Measurements from ENCODE around the gene AICDA.

DNA sequence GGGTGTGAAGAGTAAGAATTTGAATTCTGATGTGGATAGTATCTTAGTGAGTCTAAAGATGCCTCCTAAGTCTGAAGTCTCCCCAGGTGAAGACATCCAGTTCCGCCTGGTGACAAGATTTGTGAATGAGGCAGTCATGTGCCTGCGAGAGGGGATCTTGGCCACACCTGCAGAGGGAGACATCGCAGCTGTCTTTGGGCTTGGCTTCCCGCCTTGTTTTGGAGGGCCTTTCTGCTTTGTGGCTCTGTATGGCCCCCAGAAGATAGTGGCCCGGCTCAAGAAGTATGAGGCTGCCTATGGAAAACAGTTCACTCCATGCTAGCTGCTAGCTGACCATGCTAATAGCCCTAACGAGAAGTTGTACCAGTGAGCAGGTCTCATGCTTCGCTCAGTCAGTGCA is 24.6 kb upstream of the AICDA start:
- TF ChIP-seq, protein P1, sequence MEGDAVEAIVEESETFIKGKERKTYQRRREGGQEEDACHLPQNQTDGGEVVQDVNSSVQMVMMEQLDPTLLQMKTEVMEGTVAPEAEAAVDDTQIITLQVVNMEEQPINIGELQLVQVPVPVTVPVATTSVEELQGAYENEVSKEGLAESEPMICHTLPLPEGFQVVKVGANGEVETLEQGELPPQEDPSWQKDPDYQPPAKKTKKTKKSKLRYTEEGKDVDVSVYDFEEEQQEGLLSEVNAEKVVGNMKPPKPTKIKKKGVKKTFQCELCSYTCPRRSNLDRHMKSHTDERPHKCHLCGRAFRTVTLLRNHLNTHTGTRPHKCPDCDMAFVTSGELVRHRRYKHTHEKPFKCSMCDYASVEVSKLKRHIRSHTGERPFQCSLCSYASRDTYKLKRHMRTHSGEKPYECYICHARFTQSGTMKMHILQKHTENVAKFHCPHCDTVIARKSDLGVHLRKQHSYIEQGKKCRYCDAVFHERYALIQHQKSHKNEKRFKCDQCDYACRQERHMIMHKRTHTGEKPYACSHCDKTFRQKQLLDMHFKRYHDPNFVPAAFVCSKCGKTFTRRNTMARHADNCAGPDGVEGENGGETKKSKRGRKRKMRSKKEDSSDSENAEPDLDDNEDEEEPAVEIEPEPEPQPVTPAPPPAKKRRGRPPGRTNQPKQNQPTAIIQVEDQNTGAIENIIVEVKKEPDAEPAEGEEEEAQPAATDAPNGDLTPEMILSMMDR (IDR thresholded peaks at IDR 0.05; ENCODE audit: low read depth, low read length) = no peak
- TF ChIP-seq, protein P2, sequence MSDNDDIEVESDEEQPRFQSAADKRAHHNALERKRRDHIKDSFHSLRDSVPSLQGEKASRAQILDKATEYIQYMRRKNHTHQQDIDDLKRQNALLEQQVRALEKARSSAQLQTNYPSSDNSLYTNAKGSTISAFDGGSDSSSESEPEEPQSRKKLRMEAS (IDR thresholded peaks at IDR 0.05; ENCODE audit: low read depth, low read length) = no peak
